NCI-H2227 treated with DMSO at 0.1 percent for 48 hours (cell line): ENCODE results near the gene ITGA11.

Experiments used
- DNase-seq: peaks from one replicate; lab custom pipeline; 2025; lab: John Stamatoyannopoulos, UW

Gene ITGA11

DNA sequence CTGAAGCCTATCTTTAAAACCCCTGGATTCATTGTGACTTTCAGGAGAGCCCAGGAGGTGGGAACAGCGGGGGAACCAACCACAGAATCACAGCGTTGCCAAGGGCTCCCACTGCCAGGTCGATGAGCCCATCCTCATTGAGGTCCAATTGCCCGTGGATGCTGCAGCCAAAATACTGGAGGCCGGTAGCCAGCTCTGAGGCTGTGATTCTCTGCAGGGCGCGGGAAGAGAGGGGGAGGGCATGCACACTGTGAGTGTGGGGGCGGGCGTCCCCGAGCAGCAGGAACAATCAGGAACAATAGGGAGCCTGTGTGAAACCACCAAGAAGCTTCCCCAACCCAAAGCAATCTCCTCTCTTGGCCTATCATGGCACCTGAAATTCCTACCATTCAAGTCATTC is 101.1 kb downstream of the ITGA11 start:
- peak; percentile 27 for DNase-seq

DNA sequence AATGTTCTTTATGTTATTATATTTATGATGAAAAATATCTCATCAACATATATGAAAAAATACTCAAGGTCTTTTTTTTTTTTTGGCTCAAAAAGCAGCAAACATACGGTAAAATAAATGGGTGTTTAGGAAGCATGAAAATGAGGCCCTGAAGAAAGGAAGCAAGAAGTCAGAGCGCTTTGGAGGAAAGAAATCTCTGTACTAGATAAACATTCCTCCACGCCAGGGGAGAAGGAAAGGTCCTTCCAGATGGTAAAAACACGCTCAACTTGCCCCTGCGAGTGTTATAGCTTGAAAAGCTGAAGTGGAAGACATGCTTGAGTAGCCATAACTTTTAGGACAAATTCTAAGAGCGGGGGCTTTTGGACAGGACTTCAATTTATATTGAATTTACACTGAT is 101.5 kb downstream of the ITGA11 start:
- no peak for DNase-seq

DNA sequence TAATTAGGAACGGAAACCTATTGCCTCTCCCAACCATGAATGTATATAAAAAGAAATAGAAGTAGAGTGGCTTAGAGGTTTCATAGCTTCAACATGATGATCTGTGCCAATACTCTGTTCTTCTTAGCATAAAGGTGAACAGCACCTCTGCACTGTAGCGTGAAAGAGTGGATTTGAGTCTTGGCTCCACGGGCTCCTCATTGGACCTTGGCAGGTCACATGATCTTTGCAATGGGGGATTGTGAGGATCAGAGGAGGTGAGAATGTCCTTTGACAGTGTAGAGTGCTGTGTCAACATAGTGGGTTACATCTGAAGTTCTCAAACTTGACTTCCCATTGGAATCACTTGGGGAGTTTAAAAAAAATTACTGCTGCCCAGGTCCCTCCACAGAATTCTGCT is 103.0 kb downstream of the ITGA11 start:
- DNase-seq, result no peak

DNA sequence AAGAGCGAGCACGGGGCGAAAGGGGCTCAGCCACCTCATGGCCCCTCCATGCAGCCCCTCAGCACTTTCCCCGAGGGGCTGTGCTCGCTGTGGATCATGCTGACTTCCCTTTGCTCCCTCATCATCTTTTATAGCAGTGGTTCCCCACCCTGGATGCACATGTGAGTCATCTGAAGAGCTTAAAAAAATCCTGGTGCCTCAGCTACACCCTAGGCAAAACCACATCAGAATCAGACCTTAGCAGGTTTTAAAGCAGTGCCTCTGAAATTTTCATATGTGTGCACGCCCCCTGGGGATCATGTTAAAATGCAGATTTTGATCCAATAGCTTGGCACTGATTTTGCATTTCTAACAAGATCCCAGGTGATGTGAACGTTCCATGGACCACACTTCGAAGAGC is 103.5 kb downstream of the ITGA11 start:
- DNase-seq, result no peak

DNA sequence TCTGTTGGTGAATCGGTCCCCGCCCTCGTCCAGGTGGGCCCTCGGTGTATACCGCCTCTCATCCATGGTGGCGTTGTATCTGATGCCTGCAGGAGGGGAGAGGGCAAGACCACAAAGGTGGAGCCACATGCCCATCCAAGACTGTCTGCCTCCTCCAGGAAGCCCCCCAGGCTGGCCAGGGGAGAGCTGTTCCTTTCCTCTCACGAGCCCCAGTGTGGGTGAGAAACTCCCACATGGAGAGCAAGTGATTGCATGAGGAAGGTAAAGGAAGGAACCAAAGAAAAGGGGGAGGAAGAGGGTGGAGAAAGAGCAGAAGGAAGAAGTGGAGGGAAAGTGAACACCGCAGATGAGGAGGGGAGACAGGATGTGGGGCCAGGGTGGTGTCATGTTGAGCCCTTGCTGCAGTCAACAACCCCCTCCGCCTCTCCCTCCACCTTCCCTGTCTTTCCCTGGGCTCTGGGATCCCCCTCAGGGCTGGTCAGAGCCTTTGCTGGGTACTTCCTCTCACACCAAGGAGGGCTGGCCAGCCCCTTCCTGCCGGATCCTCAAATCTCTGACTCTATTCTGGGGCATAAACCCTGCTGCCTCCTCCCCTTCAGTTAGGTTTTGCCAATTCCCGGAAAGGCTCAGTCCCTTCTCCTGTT is 105.1 kb downstream of the ITGA11 start:
- DNase-seq, result no peak

DNA sequence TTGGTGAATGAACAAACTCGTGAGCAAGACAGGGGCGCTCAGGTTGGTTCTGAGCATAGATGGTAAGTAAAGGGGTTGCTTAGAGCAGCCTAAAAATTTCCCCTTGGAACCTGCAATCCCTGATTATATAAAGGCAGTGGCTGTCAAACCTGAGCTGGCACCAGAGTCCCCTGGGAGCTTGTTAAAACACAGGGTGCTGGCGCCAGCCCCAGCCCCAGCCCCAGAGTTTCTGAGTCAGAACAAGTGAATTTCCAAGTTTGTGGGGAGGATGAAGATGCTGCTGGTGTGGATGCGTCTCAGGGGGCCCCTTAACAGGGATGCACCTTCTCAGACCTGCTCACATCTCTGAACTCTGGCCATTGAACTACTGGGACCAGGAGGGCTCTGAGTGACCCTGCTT is 106.2 kb downstream of the ITGA11 start:
- no peak for DNase-seq

DNA sequence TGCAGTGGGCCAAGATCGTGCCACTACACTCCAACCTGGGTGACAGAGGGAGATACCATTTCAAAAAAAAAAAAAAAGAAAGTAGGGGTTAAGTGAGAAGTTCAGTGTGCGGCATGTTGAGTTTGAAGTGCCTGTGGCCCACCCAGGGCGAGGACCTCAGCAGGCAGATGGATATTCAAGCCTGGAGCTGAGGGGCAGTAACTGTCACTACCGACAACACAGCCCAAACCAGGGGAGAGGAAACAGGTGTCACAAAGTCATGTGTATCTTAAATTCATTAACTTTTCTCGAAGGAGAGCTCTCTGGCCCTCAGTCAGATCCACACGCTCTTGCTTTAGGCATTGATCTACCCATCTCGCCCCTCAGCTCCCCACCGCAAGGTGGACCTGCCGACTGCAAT is 109.2 kb downstream of the ITGA11 start:
- DNase-seq, result no peak

DNA sequence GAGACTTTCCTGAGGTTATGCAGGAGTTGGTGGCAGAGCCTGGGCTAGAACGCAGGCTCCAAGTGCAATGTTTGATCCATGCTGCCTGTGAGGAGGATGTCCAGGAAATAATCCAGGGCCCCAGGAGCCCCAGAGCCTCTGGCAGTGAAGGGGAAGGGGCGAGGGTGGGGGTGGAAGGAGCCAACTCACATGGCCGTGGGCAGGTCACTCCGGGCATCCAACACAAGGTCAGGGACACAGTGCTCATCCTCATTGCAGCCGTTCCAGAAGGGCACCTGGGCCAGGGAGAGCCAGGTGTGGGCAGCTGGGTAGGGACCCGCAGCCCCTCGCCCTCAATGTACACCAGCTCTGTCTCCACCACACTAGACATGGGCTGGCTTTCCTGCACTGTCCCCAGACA is 110.7 kb downstream of the ITGA11 start:
- DNase-seq, result no peak

DNA sequence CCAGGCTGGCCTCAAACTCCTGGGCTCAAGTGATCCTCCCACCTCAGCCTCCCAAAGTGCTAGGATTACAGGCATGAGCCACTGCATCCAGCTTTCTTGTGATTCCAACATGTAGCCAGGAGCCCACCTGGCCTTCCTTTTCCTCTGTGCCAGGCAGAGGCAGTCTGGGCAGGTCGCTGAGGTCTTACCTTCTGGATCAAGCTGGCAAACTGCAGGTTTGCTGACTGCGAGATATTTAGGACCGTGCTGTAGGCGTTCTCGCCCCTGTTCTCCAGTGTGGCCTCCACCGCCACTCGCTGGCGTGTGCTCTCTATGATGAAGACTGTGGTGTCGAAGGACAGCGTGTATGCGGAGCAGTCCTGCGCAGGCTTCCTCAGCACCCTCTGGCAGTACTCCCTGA is 112.0 kb downstream of the ITGA11 start:
- no peak for DNase-seq

DNA sequence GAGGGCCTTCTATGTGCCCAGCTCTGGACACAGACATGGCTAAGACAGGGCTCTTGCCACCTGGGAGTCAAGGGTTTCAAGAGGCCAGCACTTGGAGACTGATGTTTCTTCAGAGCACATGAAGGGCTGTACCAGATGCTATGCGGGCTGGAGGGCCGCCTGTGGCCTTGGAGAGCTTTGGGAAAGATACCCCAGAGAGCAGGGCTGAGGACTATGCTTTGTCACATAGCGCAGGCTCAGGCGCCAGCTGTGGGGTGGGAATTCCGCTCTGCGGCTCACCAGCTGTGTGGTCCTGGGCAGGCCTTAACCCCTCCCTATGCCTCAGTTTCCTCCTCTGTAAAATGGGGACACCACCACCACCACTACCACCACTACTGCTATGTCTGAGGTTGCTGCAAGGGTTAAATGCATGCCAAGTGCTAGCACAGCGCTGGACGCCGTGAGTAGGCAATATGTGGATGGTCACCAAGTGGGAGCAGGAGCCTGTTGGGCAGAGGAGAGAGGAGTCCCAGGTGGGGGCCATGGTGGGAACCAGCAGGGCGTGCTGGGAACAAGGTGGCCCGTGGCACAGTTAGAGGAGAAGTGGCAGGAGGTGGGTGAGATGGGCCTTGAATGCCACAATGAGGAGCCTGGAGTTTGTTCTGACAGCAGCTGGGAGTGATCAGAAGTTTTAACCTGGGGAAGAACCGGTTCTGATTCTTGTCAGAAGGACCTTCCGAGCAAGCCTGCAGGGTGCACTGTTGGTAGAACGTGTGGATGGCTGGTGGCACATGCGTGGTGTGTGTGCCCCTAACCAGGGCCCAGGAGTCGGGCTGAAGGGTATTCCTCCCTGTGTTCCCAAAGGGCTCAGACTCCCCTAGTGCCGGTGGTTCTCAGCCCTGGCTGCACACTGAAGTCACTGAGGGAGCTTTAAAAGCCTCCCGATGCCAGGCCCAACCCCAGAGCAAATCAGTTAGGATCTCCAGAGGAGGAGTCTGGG is 112.7 kb downstream of the ITGA11 start:
- no peak for DNase-seq

DNA sequence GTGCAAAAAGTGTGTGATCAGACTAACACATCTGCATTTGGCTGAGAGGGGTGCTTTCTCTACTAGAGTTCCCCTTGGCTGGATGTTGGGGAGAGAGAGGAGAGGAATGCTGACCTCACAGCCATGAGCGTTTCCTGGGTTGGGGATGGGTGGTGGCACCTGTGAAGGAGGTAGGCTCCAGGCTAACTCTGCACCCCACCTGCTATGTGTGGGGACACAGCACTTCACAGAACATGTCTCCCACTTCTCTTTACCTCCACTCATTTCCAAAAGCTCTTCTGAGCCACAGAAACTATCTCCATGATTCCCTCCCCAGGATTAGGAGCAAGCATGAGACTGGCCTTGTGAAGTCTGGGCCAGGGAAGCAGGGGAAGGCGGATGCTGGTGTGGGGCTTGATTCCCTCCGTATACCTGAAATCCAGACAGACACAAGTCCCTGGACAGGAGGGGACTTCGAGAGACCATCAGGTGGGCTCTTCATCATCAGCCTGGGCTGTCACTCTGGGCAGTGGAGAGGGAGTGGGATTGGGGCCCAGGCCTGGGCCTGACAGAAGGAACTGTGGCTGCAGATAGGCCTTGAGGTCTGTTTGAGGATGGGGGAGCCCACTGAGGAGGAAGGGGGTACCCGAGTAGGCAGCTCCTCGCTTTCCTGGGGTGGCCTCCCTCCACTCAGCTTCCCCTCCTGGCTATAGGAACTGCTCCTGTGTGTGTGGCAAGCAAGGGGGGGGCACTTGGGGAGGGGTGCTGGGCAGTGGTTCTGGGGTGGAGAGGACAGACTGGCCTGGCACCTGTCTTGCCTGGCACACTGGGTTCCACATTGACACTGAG is 113.7 kb downstream of the ITGA11 start:
- DNase-seq, result no peak

DNA sequence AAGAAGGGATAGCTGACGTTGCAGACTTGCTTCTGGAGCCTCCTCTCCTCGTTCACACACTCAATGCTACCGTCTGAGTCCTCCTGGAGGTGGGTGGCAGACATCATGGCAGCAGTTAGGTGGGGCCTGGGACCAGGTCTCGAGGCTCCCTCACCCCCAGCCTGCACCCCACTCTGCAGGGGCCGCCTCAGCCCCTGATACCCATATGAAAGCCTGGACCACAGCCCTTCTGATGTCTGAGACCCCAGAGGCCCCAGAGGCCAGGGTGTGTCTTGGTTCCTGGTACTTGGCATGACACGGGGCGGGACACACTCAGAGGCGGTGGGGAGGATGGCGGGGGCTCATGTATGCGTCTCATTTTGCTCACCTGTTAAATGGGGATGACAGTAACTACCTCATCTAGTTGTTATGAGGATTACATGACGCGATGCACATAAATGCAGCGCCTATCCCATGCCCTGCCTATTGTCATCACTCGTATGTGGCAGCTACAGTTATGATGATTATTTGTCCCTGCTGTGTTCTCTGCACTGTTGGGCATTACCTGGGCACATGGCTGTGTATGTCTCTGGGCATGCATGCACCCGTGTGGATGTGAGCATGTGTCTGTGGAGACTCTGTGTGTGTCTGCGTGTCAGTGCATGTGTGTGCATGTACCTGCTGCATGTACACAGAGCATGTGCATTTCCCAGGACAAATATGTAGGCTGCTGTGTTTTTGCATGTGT is 114.5 kb downstream of the ITGA11 start:
- no peak for DNase-seq

DNA sequence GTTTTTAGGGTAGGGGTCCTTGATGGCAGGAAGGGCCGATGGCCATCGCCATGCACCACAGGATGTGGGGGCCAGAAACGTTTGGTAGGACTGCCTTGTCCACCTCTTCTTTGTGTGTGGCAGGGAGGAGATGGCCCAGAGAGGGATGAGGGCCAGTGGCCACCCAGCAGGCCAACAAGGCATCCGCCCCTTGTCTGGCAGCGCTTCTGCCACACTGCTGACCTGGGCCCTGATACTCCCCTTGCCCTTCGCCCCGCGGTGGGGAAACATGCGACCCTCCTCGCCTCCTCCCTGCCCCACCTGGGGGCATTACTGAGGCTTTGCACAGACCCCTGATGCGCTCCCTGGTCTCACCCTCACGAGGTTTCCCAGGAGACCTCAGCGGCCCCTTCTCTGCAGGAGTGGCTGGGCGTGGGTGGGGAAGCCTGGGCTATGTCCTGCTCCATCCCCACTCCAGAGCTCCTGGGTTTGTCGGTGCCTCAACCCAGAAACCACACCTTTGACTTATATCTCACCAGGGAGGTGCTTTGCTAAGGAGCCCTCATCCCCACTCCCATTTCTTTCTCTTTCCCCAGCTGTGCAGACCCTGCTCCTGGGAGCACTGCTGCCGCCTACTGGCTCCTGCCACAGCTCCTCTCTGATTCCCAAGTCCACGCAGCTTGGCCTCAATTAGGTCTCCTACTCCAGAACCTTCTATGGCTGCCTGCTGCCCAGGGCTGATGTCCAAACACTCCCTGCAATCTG is 115.7 kb downstream of the ITGA11 start:
- DNase-seq, result no peak

DNA sequence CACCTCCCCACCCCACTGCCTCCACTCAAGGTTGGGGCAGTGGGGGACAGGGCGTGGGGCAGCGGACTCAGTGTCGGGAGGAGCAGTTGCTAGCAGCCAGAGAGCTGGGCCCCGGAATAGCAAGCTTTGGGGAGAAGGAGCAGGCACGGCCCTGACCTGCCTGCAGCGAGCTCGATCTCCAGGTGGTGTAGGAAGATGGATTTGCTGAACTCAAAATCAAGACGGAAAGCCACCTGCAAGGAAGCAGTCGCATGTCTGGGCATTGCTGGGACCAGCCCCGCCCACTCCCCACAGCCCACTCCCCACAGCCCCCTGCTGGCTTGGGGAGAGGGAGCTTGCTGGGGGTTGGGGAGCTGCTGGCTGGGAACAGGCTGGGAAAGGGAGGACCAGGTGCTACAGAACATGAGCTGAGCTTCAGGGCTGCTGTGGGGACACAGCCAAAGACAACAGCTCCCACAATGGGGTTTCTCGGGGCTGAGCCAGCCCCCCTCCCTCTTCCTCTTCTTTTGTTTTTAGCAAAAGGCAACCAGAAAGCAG is 116.4 kb downstream of the ITGA11 start:
- no peak for DNase-seq

DNA sequence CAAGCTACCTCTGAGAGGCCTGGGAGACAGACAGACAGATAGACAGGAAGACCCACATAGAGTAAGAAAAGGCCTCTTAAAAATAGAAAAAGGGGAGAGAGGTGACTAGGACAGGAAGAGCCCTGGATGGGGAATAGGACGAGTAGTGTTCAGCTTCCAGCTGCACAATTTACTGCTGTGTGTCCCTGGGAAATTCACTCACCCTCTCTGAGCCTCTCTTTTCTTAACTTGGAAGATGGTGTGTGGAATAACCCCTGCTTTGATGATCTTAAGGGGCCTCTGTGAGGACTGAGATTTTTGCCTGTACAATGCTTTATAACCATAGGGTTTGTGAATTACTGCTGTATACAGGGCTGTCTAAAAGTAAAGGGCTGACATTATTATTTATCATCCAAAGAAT is 116.9 kb downstream of the ITGA11 start:
- no peak for DNase-seq

DNA sequence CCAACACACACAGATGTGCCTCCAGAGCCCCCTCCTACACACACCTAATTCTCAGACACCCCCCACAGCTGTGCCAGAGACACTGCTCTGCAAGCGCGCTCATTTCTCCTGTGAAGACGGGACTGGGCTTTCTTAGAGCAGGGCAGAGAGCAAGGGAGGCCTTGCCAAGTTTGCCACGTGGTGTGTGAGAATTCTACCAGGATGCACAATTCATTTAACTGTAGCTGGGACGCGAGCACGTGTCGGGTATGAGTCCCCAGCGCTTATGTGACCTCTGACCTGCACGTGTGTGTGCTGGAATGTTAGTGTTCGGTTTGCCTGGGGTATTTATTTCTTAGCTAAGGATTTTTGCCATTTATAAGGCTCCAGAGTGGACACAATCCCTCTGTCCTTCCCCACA is 117.4 kb downstream of the ITGA11 start:
- no peak for DNase-seq

DNA sequence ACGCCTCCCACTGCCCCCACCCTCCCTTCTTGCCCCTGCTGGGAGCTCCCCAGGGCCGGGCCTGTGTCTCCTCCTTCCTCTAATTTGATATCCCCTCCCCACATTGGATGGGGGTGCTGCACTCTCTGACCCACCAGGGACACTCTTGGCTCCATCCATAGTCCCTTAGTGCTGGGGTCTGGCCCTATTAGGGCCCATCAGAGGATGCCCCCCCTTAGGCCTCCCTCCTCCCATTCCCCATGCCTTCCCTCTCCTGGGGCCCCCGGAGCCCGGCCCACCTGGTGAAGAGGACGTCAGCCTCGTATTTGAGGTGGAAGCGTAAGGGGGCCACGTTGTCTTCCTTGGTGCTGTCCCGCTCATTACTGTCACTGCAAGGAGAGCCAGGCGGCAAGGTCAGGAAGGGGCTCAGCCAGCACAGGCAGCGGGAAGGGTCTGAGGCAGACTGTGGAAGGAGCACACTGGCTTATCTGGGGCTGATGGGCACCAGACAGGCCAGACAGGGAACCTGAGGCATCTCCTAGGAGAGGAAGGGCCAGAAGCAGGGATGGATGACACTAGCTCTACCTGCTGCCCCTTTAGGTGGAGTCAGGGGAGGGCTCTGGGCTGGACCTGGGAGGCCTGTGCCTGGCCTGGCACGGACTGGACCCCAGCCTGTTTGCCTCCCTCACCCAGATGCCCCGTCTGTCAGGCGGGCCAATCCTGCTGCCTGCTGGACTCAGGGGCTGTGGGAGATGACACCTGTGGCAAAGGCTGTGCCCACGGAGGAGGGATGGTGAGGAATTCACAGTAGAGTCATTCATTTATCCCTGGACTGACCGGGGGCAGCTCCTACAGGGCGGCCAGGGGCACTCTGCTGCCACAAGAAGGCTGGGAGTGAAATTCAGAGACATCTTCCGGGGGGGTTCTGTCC is 118.2 kb downstream of the ITGA11 start:
- DNase-seq, result no peak

DNA sequence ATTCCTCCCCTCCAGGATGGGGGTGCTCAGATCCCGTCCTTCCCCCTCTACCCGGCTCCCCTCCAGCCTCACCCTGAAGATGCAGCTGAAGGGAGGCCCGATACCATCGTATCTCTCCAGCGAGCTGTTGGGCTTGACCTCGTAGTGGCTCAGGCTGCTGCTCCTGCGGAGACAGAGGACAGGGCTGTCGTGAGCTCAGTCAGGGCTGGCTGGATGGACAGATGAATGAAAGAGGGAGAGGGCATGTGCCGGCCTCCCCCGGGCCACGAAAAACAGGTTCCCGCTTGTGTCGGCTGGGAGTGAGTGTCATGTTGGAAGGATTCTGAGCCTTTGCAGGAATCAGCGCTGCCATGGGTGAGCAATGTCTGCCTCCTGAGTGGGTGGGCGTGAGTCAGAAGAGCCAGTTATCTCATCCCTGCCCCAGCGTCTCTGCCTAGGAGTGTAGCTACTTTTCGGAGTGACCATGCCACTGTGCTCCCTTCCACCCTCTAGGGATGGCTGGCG is 119.2 kb downstream of the ITGA11 start:
- DNase-seq, result no peak

DNA sequence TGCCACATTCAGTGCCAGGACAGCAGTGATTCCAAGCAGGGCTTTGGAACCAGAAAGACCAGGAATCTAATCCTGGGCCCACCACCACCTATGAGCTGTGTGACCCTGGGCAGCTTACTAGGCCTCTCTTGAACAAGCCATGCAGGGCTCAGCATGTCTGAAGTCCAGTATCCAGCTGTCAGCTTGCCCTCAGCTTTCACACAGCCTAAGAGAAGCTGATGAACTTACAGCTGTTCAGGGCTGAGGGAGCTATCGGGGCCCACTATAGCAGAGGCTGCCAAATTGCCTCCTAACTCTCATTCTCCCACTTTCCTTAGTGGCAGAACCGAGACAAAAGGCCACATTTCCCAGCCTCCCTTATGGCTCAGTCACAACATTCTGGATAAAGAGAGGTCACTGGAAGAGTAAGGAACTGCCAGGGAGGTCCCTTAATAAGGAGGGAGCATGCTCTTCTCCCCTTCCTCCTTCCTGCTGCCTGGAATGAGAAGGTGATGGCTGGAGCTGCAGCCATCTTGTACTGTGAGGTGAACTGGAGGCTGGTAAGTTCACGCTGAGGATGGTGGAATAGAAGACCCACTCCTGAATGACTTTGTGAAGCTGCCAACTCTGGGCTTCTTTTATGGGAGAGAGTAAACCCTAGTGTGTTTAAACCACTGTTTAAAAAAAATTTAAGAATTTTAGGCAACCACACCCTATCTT is 120.0 kb downstream of the ITGA11 start:
- DNase-seq, result no peak
